ENCODE results near the gene RNASE4. TPM values are rescaled to one million over a fixed set of nuclear protein-coding genes. Genes with fewer than 3 reads are reported as not detected.

The RNASE4 gene
- total and polyA plus RNA-seq, 3 donors from 2014 or later: 27.6 to 53.4 (median 27.7) TPM

GRCh38 chr14:20657216-20658211 is 26.8 kb upstream of the RNASE4 start:
- Histone ChIP-seq H3K27ac (no peak overlapping the region), H3K4me1 (no peaks in the 10 kb centered on the region), H3K36me3 (ENCODE audit: low read depth, missing control alignments) (no peaks in the 10 kb centered on the region), H3K9me3 (no peaks in the 10 kb centered on the region), H3K27me3 (no peaks in the 10 kb centered on the region), H3K4me3 (no peak overlapping the region)
- DNase-seq: no peak
- TF ChIP-seq POLR2A (IDR thresholded peaks at IDR 0.05): no peak
- TF ChIP-seq CTCF (IDR thresholded peaks at IDR 0.05): no peak
- WGBS, 2 donors: 47% methylated on average over 24 to 28 of the region's 28 CpGs
- intact Hi-C loops (cut with DNase I; ENCODE audit: low total_unique reads): no loop called here

- Histone ChIP-seq H3K9me3 (no peaks in the 10 kb centered on the region), H3K4me1 (no peaks in the 10 kb centered on the region), H3K4me3 (no peak overlapping the region), H3K36me3 (ENCODE audit: low read depth, missing control alignments) (no peaks in the 10 kb centered on the region), H3K27ac (no peak overlapping the region), H3K27me3 (no peaks in the 10 kb centered on the region)
- no peak for TF ChIP-seq CTCF (IDR thresholded peaks at IDR 0.05)
- no peak for DNase-seq
- intact Hi-C loops (cut with DNase I; ENCODE audit: low total_unique reads): no loop called here
- 72 to 100% methylated on average over 2 to 3 of the region's 3 CpGs for WGBS, 2 donors
Measured at GRCh38 chr14:20658246-20658645, 26.1 kb upstream of the RNASE4 start.

- Histone ChIP-seq H3K4me1 (no peaks in the 10 kb centered on the region), H3K36me3 (ENCODE audit: low read depth, missing control alignments) (no peaks in the 10 kb centered on the region), H3K27ac (no peak overlapping the region), H3K4me3 (no peak overlapping the region), H3K27me3 (no peaks in the 10 kb centered on the region), H3K9me3 (no peaks in the 10 kb centered on the region)
- intact Hi-C loops (cut with DNase I; ENCODE audit: low total_unique reads): no loop called here
- DNase-seq: no peak
- WGBS, 2 donors: 80 to 82% methylated on average over 6 of the region's 6 CpGs
- TF ChIP-seq CTCF (IDR thresholded peaks at IDR 0.05): no peak
- no peak for TF ChIP-seq POLR2A (IDR thresholded peaks at IDR 0.05)
Measured at GRCh38 chr14:20659336-20659735, 25.0 kb upstream of the RNASE4 start.

GRCh38 chr14:20659813-20660395 is 24.5 kb upstream of the RNASE4 start:
- no peaks in the 10 kb centered on the region for H3K4me1 ChIP-seq
- no peaks in the 10 kb centered on the region for H3K36me3 ChIP-seq (ENCODE audit: low read depth, missing control alignments)
- H3K4me3 ChIP-seq: no peak overlapping the region
- H3K27me3 ChIP-seq: no peaks in the 10 kb centered on the region
- H3K27ac ChIP-seq: no peak overlapping the region
- TF ChIP-seq CTCF (IDR thresholded peaks at IDR 0.05) (no peak), POLR2A (IDR thresholded peaks at IDR 0.05) (no peak)
- WGBS, 2 donors: 47 to 70% methylated on average over 26 of the region's 26 CpGs
- no peak for DNase-seq
- H3K9me3 ChIP-seq: no peaks in the 10 kb centered on the region
- intact Hi-C loops (cut with DNase I; ENCODE audit: low total_unique reads): no loop called here
